Activated T-helper 9 cell treated with anti-CD3 and anti-CD28 coated beads, Interleukin-2, amount 50 U/mL, for 16 hours (primary cell): ENCODE data around the gene AGO4.
"Not testable (repeated sequence)": the region's sequence is repeated elsewhere in the genome, so short reads cannot be mapped to it uniquely, and the experiment has no call there.

ENCODE experiments used
- DNase-seq: peaks from one replicate; pipeline ENCODE4 v3.0.0-alpha.2; 2020; ENCODE audit warnings: low read depth

AGO4 gene

GRCh38 chr1:35810096-35810881, 2.5 kb downstream of the AGO4 start:
- no peak for DNase-seq

GRCh38 chr1:35812754-35813153, 4.9 kb downstream of the AGO4 start:
- DNase-seq = not testable (repeated sequence)

GRCh38 chr1:35825255-35825654, 17.4 kb downstream of the AGO4 start:
- DNase-seq = no peak

GRCh38 chr1:35832276-35832905, 24.6 kb downstream of the AGO4 start:
- DNase-seq = no peak

GRCh38 chr1:35833395-35833794, 25.6 kb downstream of the AGO4 start:
- DNase-seq = no peak

GRCh38 chr1:35834218-35834617, 26.4 kb downstream of the AGO4 start:
- DNase-seq = no peak

- DNase-seq = no peak
Observed at GRCh38 chr1:35835398-35835797, 27.6 kb downstream of the AGO4 start.

GRCh38 chr1:35836734-35837133, 28.9 kb downstream of the AGO4 start:
- DNase-seq = no peak

GRCh38 chr1:35838693-35839245, 31.0 kb downstream of the AGO4 start:
- no peak for DNase-seq

- no peak for DNase-seq
Observed at GRCh38 chr1:35844826-35845225, 37.0 kb downstream of the AGO4 start.

GRCh38 chr1:35845766-35846165, 38.0 kb downstream of the AGO4 start:
- DNase-seq = no peak

- no peak for DNase-seq
Observed at GRCh38 chr1:35847935-35848565, 40.2 kb downstream of the AGO4 start.

GRCh38 chr1:35850051-35850450, 42.2 kb downstream of the AGO4 start:
- no peak for DNase-seq

GRCh38 chr1:35850716-35851115, 42.9 kb downstream of the AGO4 start:
- no peak for DNase-seq

- DNase-seq = no peak
Observed at GRCh38 chr1:35851132-35851869, 43.5 kb downstream of the AGO4 start.

- no peak for DNase-seq
Observed at GRCh38 chr1:35852241-35852640, 44.4 kb downstream of the AGO4 start.

- DNase-seq = no peak
Observed at GRCh38 chr1:35854989-35855700, 47.3 kb downstream of the AGO4 start.

GRCh38 chr1:35856964-35857363, 49.1 kb downstream of the AGO4 start:
- no peak for DNase-seq

GRCh38 chr1:35857830-35858229, 50.0 kb downstream of the AGO4 start:
- DNase-seq = no peak

- DNase-seq = no peak
Observed at GRCh38 chr1:35860696-35861095, 52.9 kb downstream of the AGO4 start.

- no peak for DNase-seq
Observed at GRCh38 chr1:35863136-35863535, 55.3 kb downstream of the AGO4 start.
